ENCODE measurements around the gene MFSD12. TPM values are rescaled to one million over a fixed set of nuclear protein-coding genes. Genes with fewer than 3 reads are reported as not detected.
"Not testable (repeated sequence)": the region's sequence is repeated elsewhere in the genome, so short reads cannot be mapped to it uniquely, and the experiment has no call there.

MFSD12 gene
- total RNA-seq, 1 experiment from 2014 or later: 48.2 TPM

DNA sequence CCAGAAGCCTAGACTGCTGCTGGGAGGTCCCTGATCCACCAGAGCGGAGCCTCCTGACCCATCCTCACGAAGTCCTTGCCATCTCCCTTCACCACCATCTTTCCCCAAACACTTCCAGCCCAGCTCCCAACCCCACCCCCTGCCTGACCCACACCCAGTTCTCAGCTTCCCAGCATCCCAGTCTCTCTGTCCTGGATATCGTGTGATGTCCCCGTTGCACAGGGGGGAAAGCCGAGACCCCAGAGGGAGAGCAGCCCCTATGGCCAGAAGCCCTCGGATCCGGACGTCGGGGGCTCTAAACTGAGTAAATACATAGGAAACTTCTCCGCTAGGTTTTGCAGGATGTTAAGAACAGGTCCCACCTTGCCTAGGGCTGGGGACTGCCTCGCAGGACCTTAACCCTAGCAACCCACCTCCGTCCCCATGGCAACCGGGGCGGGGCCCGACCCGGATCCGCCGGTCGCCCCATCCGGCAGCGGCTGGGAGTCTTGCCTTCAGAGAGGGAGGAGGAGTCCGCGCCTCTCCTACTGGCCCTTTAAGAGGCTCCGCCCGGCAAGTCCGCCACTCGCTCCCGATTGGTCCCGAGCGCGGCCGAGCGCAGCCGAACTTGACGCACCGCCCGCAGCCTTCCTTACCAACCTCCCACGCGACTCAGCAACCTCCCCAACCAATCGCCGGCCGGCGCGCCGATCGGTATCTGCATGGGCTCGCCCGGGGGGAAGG lies 14.9 kb upstream of the MFSD12 start:
- H3K4me3 ChIP-seq (ENCODE audit: low read depth, low read length, poor library complexity, severe bottlenecking): peak overlapping the region; percentile 86
- intact Hi-C loops (cut with micrococcal nuclease; ENCODE audit: unreplicated experiment): no loop called here
- no peaks in the 10 kb centered on the region for H3K27me3 ChIP-seq (replicated peaks; ENCODE audit: insufficient read depth, low read depth, low read length, poor library complexity)
- H3K27ac ChIP-seq (ENCODE audit: low read depth, low read length, poor library complexity, severe bottlenecking): no peak overlapping the region
- no peak for TF ChIP-seq EZH2 (IDR thresholded peaks at IDR 0.05; ENCODE audit: borderline replicate concordance, low read depth, low read length, poor library complexity, severe bottlenecking)
- TF ChIP-seq, protein P1, sequence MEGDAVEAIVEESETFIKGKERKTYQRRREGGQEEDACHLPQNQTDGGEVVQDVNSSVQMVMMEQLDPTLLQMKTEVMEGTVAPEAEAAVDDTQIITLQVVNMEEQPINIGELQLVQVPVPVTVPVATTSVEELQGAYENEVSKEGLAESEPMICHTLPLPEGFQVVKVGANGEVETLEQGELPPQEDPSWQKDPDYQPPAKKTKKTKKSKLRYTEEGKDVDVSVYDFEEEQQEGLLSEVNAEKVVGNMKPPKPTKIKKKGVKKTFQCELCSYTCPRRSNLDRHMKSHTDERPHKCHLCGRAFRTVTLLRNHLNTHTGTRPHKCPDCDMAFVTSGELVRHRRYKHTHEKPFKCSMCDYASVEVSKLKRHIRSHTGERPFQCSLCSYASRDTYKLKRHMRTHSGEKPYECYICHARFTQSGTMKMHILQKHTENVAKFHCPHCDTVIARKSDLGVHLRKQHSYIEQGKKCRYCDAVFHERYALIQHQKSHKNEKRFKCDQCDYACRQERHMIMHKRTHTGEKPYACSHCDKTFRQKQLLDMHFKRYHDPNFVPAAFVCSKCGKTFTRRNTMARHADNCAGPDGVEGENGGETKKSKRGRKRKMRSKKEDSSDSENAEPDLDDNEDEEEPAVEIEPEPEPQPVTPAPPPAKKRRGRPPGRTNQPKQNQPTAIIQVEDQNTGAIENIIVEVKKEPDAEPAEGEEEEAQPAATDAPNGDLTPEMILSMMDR (conservative IDR thresholded peaks at IDR 0.05; ENCODE audit: low read depth, low read length): no peak
- DNase-seq (ENCODE audit: low spot score): peak; percentile 100
- no TSS peak for BruUV-seq (replicated peaks)
- H3K4me1 ChIP-seq (ENCODE audit: insufficient read depth, low read length, poor library complexity, severe bottlenecking): peaks cover 16% of the 10 kb centered on the region
- ChIA-PET POLR2A (ENCODE audit: low non-redundant PET) (no interaction called here), CTCF (no interaction called here)
- H3K9me3 ChIP-seq (ENCODE audit: low read depth, low read length, poor library complexity, severe bottlenecking): no peaks in the 10 kb centered on the region
- H3K36me3 ChIP-seq (ENCODE audit: insufficient read depth, low read length, poor library complexity, severe bottlenecking): peaks cover 15% of the 10 kb centered on the region

DNA sequence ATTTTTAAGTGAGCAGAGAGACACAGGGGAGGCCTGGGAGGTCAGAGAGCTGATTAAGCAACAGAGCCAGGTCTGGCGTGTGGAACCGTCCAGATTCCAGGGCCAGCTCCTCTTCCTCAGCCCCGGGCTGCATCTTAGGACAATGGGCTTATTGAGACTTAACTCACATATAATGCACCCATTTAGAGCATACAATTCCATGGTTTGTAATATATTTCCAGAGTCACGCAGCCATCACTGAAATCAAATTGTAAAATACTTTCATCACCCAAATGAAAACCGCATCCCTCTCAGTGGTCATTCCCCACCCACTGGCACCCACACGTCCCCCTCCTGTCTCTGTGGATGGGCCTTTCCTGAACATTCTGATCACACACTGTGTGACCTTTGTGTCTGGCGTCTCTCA lies 13.2 kb upstream of the MFSD12 start:
- ChIA-PET POLR2A (ENCODE audit: low non-redundant PET) (no interaction called here), CTCF (no interaction called here)
- no peak for DNase-seq (ENCODE audit: low spot score)
- no peak for TF ChIP-seq EZH2 (IDR thresholded peaks at IDR 0.05; ENCODE audit: borderline replicate concordance, low read depth, low read length, poor library complexity, severe bottlenecking)
- TF ChIP-seq, protein P1 (conservative IDR thresholded peaks at IDR 0.05; ENCODE audit: low read depth, low read length): no peak
- Histone ChIP-seq H3K27ac (ENCODE audit: low read depth, low read length, poor library complexity, severe bottlenecking) (no peak overlapping the region), H3K27me3 (replicated peaks; ENCODE audit: insufficient read depth, low read depth, low read length, poor library complexity) (no peaks in the 10 kb centered on the region), H3K36me3 (ENCODE audit: insufficient read depth, low read length, poor library complexity, severe bottlenecking) (peaks cover 14% of the 10 kb centered on the region), H3K4me3 (ENCODE audit: low read depth, low read length, poor library complexity, severe bottlenecking) (no peak overlapping the region), H3K4me1 (ENCODE audit: insufficient read depth, low read length, poor library complexity, severe bottlenecking) (peaks cover 4% of the 10 kb centered on the region), H3K9me3 (ENCODE audit: low read depth, low read length, poor library complexity, severe bottlenecking) (no peaks in the 10 kb centered on the region)
- no TSS peak for BruUV-seq (replicated peaks)
- intact Hi-C loops (cut with micrococcal nuclease; ENCODE audit: unreplicated experiment): no loop called here

DNA sequence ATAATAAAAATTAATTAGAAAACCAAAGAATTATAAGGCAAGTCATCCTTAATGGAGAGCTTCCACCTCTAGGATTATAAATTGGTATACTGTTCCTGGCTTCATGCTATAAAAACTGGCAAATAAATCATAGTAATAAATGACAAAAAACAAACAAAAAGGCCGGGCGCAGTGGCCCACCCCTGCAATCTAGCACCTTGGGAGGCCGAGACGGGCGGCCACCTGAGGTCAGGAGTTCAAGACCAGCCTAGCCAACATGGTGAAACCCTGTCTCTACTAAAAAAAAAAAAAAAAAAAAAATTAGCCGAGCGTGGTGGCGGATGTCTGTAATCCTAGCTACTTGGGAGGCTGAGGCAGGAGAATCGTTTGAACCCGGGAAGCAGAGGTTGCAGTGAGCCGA lies 12.7 kb upstream of the MFSD12 start:
- intact Hi-C loops (cut with micrococcal nuclease; ENCODE audit: unreplicated experiment); POLR2A ChIA-PET (ENCODE audit: low non-redundant PET); H3K9me3 ChIP-seq (ENCODE audit: low read depth, low read length, poor library complexity, severe bottlenecking); H3K4me3 ChIP-seq (ENCODE audit: low read depth, low read length, poor library complexity, severe bottlenecking); CTCF ChIA-PET; BruUV-seq (replicated peaks); DNase-seq (ENCODE audit: low spot score); H3K36me3 ChIP-seq (ENCODE audit: insufficient read depth, low read length, poor library complexity, severe bottlenecking); H3K4me1 ChIP-seq (ENCODE audit: insufficient read depth, low read length, poor library complexity, severe bottlenecking); H3K27ac ChIP-seq (ENCODE audit: low read depth, low read length, poor library complexity, severe bottlenecking); H3K27me3 ChIP-seq (replicated peaks; ENCODE audit: insufficient read depth, low read depth, low read length, poor library complexity): not testable (repeated sequence)

DNA sequence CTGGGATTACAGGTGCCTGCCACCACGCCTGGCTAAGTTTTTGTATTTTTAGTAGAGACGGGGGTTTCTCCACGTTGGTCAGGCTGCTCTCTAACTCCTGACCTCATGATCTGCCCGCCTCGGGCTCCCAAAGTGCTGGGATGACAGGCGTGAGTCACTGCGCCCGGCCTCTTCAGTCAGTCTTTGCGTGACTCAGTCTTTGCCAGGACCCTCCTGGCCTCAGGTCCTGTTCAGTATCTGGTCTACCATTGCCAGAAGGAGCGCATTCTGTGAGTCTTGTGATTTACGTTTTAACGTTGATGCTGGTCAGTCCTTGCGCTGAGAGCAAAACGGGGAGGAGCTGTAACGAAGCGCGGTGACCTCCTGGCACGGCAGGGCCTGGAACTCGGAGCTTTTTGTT lies 7.8 kb upstream of the MFSD12 start:
- H3K4me3 ChIP-seq (ENCODE audit: low read depth, low read length, poor library complexity, severe bottlenecking): no peak overlapping the region
- H3K36me3 ChIP-seq (ENCODE audit: insufficient read depth, low read length, poor library complexity, severe bottlenecking): no peaks in the 10 kb centered on the region
- TF ChIP-seq, protein P1 (conservative IDR thresholded peaks at IDR 0.05; ENCODE audit: low read depth, low read length): no peak
- no peak for TF ChIP-seq EZH2 (IDR thresholded peaks at IDR 0.05; ENCODE audit: borderline replicate concordance, low read depth, low read length, poor library complexity, severe bottlenecking)
- DNase-seq (ENCODE audit: low spot score): no peak
- ChIA-PET CTCF (interaction anchor here (0.7 kb wide), 1 partner anchor 85 kb away, joined by 4 read pairs; no protein-coding TSS in a partner anchor), POLR2A (ENCODE audit: low non-redundant PET) (no interaction called here)
- intact Hi-C loops (cut with micrococcal nuclease; ENCODE audit: unreplicated experiment): no loop called here
- no TSS peak for BruUV-seq (replicated peaks)
- H3K27me3 ChIP-seq (replicated peaks; ENCODE audit: insufficient read depth, low read depth, low read length, poor library complexity): no peaks in the 10 kb centered on the region
- H3K27ac ChIP-seq (ENCODE audit: low read depth, low read length, poor library complexity, severe bottlenecking): no peak overlapping the region
- H3K9me3 ChIP-seq (ENCODE audit: low read depth, low read length, poor library complexity, severe bottlenecking): no peaks in the 10 kb centered on the region
- no peaks in the 10 kb centered on the region for H3K4me1 ChIP-seq (ENCODE audit: insufficient read depth, low read length, poor library complexity, severe bottlenecking)

All from A673 (cell line).